Measurements from ENCODE around the gene UGT3A1.
"Not testable (repeated sequence)": the region's sequence is repeated elsewhere in the genome, so short reads cannot be mapped to it uniquely, and the experiment has no call there.

The UGT3A1 gene

DNA sequence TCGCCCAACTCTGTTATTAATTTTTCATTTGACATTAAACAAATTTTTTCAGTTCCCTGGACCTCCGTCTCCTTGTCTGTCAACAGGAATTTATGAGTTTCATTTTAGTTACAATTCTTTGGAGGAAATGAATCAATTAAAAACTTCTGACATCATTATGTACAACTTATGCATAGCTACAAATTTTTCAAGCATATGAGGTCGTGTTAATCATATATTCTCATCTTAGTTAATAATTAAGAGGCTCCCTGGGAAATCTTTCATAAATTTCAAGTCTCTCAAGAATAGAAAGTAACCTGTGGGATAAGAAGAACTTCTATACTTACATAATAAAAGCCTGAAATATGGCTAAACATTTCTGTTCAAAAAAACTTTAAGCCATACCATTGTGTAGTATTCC, 3.4 kb downstream of the UGT3A1 start:
- DNase-seq: no peak

DNA sequence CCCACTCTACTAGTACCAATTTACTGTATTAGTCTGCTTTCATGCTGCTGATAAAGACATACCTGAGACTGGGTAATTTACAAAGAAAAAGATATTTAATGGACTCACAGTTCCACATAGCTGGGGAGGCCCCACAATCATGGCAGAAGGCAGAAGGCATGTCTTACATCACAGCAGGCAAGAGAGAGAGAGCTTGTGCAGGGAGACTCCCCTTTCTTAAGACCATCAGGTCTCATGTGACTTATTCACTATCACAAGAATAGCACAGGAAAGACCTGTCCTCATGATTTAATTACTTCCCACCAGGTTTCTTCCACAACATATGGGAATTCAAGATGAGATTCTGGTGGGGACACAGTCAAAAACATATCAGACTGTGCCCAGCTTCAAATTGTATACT, 11.5 kb downstream of the UGT3A1 start:
- no peak for DNase-seq

DNA sequence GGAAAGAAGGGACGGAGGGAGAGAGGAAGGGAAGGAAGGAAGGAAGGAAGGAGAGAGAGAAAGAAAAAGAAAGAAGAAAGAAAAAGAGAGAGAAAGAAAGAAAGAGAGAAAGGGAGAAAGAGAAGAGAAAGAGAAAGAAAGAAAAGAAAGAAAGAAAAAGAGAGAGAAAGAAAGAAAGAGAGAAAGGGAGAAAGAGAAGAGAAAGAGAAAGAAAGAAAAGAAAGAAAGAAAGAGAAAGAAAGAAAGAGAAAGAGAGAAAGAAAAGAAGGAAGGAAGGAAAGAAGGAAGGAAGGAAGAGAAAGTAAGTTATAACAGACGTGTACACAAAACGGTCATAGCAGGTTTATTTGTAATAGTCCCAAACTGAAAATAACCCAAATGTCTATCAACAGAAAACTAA, 14.3 kb downstream of the UGT3A1 start:
- not testable (repeated sequence) for DNase-seq

DNA sequence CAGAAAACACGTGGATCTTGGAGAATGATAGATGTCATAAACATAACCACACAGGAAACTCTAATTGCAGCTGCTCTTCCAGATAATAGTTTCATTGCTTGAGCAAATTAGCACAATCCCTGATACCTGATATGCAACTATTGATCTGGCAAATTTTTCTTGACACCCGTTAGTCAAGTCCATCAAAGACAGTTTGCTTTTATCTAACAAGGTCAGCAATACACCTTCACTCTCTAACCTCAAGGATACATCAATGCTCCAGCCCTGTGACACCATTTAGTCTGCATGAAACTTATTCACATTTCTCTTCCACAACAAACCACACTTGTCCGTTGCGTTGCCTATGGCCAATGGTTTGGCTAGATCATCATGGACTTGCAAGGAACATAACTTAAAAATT, 16.6 kb downstream of the UGT3A1 start:
- no peak for DNase-seq

DNA sequence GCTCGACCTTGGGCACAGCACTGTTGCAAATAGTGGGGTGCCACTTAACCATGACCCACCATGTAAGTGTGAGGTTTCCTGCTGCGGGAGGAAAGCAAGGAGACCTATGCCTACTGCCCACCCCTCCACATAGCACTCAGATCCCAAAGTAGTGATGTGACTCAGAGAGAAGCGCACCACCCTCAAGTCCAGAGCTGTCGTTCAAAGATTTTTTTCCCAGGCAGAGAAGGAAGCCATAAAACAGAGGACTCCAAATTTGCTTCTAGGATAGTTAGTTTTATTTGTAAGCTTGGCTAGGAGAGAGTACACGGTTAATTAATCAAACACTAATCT, 19.3 kb downstream of the UGT3A1 start:
- DNase-seq: no peak

DNA sequence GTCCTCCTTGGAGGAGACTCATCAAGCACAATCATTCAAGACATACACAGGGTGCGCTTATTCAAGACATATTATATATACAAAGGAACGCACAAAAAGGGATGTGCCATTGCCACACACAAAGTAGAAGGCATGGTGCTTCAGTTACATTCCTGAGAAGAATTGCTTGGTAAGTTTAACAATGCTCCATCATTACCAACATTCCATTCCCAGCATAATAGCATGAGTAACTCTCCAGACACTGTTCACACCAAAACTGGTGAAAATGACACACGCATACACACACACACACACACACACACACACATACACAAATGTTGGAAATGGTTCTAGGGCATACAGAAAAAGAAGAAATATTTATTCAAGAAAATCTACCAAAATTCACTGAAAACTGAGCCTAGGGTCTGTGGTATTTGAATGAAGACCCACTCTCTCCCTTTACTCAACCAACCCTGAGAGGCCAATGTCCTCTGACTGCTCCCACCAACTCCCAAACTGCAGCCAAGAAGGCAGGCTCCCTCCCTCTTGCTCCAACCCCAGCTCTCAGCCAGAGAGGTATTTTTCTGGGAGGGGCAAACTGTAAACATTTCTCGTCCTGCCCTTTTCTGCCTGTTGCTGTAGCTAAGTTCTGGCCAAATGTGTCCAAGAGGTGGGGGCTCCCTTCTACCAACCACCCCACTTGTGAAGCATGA, 19.9 kb downstream of the UGT3A1 start:
- DNase-seq: no peak

DNA sequence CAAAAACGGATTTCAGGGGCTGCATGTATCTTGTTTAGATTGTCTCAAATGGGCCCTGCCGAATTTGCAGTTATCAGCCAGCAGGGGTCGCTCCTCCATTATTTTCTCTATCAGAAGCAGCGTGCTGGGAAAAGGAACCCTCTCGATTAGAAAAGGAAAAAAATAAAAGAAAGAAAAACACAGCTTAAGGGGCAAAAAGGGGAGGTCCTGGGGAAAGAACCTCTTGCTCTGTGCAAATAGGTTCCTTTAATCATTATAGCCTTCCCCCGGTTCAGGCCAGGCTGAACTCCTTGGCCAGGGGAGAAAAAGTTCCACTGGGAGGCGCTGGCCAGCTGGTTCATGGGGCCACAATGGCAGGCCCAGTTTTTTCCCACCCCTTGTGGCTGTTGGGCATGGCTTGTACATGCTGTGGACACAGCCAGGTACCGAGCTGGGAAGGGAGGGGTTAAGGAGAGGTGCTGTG, 27.8 kb downstream of the UGT3A1 start:
- DNase-seq: no peak

DNA sequence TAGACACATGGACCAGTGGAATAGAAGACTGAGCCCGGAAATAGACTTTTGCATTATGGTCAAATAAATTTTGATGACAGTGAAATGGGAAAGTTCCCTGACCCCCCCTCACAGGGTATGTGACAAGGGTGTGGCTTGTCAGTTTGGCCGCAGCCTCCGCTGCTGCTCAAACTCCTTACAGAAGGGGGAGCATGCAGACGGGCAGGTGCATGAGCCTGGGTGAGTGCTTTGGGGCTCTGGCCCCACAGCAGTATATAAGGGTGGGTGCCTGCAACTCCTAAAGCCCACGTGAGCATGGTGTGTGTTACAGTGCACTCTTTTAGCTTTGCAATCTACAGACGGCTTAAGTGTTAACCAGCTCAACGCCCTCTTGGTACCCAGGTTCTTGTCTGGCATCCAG, 30.9 kb downstream of the UGT3A1 start:
- DNase-seq: no peak

DNA sequence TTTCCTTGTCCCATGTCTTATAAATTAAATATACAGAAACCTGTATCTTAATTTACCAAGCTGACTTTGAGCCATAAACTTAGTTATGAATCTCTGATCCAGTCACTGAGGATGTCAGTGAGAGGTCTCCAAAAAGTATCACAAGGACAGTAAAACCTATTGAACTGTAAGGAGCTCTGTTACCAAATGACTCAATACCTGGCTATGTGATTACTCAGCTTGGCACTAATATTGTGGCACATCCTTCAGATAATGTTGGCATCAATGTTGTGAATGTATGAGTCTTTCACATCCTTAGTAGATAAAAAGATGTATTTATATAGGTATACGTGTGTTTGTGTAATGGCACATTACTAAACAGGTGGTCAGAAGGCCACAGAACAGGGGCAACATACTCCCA, 34.8 kb downstream of the UGT3A1 start:
- DNase-seq: no peak

DNA sequence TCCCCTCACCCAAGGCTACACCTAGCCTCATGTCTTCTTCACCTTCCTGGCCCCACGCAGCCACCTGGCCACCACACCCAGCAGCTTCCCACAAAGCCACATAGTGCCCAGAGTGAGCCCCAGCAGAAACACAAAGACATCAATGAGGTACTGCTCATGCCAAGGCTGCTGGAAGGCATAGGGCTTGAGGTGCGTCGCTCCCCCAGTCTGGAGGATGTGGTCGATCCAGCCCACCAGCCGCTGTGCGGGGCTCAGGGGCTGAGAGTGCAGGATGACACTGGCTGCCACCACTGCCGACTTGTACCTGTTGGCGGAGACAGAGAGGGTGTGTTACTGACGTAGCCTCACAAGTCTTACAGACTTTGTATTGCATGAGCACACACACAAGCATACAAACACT, 37.0 kb downstream of the UGT3A1 start:
- no peak for DNase-seq

DNA sequence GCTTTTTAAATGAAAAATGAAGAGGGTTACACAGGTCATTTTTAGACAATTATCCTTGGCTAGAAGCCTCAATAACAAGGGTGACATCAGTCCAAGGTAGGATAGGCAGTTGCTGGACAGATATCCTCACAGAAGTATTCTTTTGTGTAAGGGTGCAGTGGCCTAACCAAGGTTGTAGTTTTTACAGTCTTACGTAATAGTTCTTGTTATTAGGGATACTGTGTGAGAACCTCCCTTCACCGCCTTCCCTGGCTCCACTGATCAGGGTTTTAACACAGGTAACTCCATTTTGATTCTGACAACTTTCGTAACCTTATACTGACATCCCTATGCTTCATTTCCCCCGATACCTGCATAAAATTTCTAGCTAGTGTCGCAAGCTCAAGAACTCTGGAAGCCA, 44.1 kb downstream of the UGT3A1 start:
- DNase-seq: no peak

DNA sequence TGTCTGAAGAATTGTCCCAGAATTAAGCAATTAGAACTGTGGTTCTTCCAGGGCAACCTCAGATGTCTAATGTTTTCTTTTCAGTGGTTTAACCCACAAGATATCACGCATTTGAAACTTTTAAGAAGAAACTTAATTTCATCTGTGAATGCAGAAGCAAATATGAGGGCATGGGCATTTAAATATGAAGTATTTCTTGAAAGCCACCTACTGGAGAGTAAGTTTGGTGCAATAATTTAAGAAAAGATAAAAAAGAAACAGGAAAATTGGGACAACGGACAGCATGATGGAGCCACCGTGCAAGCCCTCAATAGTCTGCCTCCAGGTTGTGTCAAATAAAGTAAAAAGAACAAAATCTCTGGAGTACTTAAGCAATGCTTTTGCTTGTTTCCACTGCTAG, 51.6 kb downstream of the UGT3A1 start:
- DNase-seq: no peak

DNA sequence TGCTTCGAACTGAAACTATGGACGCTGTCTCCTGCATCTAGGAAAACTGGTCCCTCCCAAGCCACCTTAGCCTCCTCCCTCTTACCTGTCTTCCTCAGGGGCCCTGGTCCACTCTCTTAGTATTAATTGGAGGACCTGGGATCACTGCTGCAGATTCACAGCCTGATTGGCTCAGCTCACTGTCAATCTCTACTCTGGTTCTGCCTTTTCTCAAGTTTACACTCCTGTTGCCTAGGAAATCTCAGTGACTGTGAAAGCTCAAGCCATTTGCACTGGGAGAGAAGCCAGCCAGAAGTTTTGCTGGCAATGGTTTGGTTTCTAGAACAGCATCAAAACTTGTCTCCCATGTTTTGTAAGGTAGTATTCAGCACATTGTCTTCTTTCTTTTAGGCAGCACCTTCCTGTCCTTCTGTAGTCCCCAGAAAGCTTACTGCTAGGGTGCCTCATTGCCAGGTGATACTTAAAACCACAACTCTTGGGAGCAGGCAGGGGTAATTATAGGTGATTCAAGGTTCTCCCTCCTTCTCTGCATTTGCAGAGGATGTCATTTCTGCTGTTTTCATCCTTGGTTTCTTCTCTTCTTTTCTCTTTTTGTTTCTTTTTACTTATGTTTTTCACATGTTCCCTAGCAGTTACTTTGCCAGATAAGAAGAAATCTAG, 52.5 kb downstream of the UGT3A1 start, which contains the start of gene CAPSL:
TSS of gene CAPSL (minus strand) at position 55 of the 660 bp plus-strand sequence. CDS start 17,502 bp downstream, outside the sequence.
- no peak for DNase-seq

DNA sequence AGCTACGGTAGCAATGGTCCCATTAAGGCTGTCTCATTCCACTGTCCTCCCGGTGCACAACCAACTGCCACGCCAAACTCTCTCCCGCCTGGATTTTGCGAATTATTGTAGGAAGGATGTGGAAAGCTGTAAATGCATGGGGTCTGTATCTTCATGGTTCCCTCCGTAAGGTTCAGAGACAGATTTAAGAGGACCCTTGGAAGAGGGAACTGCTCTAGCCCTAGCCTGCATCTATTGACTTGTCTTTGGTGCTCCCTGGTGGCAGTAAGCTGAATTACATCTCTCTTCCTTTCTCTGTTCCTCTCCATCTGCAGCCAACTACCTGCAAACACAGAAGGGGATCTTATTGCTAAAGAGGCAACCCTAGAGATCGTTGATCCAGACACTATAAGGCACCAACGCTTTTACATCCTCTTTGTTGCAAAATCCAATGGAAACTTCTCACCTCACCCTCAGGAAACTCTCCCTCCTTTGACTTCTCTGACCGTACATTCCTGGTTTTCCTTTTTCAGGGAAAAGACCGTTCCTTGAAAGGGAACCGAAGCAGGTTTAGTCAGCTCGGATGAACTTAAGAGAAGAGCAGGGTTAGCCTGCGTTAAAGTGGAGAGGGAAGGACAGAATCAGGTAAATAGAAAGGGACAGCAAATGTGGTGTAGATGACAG, 64.7 kb downstream of the UGT3A1 start:
- DNase-seq: peak; percentile 77

DNA sequence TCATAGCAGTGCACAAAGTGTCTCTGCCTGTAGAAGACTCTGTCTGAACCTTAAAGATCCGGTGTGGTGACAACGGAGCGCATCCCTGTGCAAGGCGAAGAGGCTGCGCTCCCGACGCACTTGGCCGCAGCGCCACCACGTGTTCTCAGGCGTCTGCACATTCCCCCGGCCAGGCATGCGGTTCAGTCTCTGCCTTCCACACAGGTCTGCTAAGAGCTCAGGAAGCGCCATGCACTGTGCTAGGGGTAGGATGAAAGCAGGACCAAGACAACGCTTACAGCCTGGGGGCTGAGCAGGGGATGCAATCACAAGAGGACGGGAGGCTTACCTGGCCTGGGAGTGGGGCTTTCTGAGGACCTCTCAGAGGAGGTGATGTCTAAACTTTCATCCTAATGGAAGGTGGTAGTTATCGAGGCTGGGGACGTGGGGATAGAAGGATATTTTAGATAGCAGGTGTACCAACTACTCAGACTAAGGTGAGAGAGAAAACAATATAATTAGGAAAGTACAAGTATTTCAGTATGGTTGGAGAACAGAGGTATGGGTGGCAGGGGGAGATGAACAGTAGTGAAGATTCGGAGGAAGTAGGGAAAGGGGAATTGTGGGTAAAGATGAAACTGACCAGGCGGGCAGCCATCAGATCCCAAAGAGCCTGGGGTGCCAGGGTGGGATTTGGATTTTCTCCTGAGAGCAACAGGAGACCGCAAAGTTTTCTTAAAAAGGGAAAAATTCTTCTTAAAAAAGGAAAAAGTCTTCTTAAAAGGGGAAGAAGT, 66.1 kb downstream of the UGT3A1 start:
- peak; percentile 89 for DNase-seq

DNA sequence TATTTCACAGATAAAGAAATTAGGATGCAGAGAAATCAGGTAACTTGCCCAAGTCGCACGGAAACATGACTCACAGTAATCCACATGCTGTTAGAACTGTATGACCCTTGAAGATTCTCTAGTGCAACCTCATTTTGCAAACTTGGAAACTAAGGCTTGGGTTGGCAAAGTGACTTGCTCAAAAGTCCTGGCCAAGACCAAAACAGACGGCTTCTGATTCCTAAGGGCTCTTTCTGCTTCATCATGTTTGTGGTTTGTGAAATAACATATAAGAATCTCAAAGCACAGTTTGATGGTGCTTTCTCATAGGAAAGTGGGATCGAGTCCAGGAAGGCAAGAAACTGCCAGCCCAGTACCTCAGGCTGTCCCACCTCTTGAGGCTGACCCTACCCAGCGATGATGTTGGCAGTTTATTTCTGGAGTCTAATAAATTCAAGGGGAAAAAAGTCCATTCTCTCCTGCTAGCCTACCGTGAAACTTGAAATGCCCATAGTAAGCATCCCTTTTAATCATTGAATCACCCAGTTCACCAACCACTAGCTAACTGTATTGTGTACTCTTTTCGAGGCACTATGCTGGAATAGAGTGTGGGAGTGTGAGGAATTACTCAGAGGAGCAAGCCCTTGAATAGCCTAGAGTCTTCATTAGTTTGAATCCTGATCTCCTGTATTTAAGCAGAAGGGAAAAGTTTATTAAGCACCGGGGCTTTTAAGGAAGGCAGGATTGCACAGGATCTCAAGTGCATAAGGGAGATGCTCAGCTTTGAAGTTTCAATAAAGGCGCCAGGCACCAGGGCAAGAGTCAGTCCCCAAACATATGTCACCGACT, 66.9 kb downstream of the UGT3A1 start:
- DNase-seq: peak; percentile 31

DNA sequence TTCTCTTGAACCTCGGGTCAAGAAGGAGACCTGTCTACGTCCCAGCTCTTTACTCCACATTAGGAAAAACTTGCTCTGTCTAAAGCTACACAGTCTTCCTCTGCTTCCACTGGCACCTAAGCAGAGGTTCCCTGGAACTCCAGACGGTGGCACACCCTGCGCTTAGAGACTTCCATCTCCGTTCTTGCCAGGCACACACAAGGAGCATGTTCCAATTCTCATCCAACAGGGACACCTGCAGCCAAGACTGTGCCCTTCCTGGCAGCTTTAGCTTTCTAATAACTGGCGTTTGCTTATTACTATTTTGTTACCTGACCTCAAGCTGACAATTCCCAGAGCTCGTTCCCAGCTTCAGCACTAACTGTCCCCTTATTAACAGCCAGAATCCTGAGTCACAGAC, 68.7 kb downstream of the UGT3A1 start:
- no peak for DNase-seq

DNA sequence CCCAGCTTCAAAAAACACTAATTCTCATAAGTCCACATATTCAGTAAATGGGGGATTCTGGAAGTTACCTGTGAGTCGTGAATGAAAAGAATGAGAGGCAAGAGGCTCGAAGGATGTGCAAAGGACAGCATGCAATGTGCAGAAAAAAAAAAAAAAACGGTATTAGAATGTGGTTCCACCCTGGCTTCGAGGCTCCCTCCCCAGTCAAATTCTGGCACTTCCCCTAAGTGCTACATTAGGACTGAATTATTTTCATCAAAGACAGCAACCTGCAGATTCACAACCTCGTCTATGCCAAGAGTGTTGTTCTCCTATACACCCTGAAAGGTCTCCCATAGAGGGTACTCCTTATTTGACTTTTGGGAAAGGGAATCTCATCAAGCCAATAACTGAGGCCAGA, 69.3 kb downstream of the UGT3A1 start:
- DNase-seq: no peak

DNA sequence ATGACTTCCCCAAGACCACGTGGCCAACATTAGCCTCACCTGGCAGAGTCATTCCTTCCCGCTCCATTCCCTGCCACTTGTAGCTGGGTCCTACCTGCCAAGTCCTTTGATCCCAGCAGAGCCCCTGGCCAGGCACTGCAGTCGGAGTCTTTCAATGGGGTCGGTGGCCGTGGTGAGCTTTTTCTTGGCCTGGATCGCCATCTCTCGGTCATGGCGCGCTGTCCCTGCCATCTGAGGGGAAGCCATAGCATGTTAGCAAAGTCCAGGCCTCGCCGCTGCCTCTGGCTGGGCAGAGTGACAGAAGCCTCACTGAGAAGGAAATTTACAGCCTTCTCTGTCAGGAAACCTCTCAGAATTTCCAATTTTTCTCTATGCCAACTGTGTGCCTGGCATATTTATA, 70.3 kb downstream of the UGT3A1 start:
- no peak for DNase-seq

DNA sequence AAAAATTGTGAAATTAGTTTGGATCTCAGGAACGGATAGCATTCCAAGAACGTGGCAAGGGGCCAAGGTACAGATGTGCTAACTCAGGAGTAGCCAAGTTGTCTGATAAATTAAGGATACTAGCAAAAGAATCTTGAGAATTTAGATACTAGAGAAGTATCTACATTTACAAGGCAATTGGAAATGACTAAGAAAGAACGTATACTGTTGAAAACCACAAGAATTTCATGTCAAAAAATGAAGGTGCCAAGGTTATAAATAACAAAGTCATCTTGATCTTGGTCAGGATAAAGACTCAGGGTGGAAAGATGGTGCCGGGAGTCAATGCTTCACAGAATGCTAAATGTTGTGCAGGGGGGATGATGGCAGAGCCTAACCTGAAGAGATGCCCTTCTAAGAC, 72.0 kb downstream of the UGT3A1 start:
- peak; percentile 31 for DNase-seq

DNA sequence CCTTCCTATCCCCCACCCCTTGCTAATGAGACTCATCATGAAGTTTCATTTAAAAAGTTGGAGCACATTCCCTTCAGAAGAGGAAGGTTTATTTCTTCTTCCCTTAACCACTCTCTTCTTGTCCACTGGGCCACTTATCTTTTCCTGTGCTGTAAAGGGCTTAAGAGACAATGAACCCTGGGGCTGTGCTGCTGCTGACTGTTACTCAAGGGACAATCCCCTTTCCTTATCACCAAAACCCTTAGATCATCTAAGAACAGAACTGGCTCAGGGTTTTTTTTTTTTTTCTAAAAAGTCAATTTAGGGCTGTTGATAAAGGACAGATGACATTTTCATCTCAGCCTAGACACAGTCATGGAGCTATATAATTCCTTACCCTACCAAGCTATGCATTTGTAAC, 82.4 kb downstream of the UGT3A1 start:
- no peak for DNase-seq

DNA sequence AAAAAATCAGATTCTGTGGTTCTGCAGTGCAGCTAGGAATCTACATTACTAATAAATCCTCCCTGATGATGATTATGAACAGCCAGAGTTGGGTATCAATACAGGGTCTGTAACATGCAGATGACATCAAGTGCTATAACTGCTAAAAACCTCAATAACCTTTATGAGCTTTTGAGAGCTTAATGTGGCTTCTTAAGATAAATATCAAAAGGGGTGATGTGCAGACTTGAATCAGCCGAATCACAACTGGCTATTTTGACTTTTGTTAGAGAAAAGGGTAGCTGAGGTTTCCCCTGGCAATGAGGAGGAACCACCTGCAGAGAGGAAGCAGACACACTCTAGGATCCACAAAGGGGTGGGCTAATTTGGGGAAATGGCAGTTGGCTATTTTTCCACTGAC, 83.0 kb downstream of the UGT3A1 start:
- no peak for DNase-seq

All from stimulated activated CD4-positive, alpha-beta T cell treated with anti-CD3 and anti-CD28 coated beads, Interleukin-4, amount 100 ng/mL, for 24 hours (primary cell).